Astrocyte of the cerebellum (primary cell): ENCODE measurements around the gene SLC16A2.
"Not testable (repeated sequence)": the region's sequence is repeated elsewhere in the genome, so short reads cannot be mapped to it uniquely, and the experiment has no call there.

Source experiments
- DNase-seq: peaks from one replicate; pipeline ENCODE4 v3.0.0-alpha.2; 2011; ENCODE audit warnings: low read depth
- H3K4me3 ChIP-seq: 2 replicates; pipeline ENCODE4 v1.5.1; 2011; ENCODE audit warnings: mild to moderate bottlenecking, low read depth, low read length, moderate library complexity
- in situ Hi-C: cut with HindIII; loops from 2 replicates; pipeline ENCODE4 v1.10.0; 2017; ENCODE audit warnings: low sequenced_read_pairs
- TF ChIP-seq, protein P1 (sequence below): IDR thresholded peaks from 2 replicates; pipeline ENCODE4 v1.5.1; 2012; ENCODE audit warnings: low read length, low read depth, moderate library complexity, mild to moderate bottlenecking; ENCODE audit errors: missing control alignments

SLC16A2 gene

DNA sequence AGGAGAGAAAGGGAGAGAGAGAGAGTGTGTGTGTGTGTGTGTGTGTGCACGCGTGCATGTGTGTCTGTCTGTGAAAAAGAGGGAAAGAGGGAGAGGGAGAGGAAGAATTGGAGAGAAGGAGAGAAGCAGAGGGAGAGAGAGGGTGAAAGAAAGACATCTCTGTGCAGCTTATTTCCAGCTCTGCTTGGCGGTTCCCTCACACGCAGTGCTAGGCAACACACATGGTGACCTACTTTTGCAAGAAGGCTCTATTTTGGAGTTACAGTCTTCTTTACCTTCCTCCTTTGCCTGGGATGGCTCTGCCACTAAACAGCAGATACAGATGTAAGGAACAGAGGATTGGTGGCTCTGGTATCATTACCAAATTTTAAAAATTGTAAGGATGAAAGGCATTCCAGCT, 40.1 kb downstream of the SLC16A2 start:
- TF ChIP-seq, protein P1, sequence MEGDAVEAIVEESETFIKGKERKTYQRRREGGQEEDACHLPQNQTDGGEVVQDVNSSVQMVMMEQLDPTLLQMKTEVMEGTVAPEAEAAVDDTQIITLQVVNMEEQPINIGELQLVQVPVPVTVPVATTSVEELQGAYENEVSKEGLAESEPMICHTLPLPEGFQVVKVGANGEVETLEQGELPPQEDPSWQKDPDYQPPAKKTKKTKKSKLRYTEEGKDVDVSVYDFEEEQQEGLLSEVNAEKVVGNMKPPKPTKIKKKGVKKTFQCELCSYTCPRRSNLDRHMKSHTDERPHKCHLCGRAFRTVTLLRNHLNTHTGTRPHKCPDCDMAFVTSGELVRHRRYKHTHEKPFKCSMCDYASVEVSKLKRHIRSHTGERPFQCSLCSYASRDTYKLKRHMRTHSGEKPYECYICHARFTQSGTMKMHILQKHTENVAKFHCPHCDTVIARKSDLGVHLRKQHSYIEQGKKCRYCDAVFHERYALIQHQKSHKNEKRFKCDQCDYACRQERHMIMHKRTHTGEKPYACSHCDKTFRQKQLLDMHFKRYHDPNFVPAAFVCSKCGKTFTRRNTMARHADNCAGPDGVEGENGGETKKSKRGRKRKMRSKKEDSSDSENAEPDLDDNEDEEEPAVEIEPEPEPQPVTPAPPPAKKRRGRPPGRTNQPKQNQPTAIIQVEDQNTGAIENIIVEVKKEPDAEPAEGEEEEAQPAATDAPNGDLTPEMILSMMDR, result no peak
- H3K4me3 ChIP-seq, result no peak overlapping the region
- DNase-seq, result no peak
- in situ Hi-C loops, result no loop called here

DNA sequence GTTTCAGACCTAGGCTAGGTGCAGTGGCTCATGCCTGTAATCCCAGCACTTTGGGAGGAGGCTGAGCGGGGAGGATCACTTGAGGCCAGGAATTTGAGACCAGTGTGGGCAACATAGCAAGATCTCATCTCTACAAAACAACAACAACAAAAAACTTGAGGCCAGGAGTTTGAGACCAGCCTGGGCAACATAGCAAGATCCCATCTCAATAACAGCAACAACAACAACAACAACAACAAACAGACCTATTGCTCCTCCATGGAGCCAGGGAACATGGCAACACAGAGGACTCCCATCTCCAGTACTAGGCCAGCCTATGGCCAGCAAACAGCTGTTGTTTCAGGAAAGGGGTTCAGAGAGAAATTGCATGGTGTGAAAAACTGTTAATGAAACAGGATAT, 43.4 kb downstream of the SLC16A2 start:
- TF ChIP-seq, protein P1, result no peak
- DNase-seq, result no peak
- in situ Hi-C loops, result no loop called here
- H3K4me3 ChIP-seq, result no peak overlapping the region

GRCh38 chrX:74465424-74465823, 44.1 kb downstream of the SLC16A2 start:
- TF ChIP-seq, protein P1, result no peak
- in situ Hi-C loops, result no loop called here
- no peak overlapping the region for H3K4me3 ChIP-seq
- no peak for DNase-seq

DNA sequence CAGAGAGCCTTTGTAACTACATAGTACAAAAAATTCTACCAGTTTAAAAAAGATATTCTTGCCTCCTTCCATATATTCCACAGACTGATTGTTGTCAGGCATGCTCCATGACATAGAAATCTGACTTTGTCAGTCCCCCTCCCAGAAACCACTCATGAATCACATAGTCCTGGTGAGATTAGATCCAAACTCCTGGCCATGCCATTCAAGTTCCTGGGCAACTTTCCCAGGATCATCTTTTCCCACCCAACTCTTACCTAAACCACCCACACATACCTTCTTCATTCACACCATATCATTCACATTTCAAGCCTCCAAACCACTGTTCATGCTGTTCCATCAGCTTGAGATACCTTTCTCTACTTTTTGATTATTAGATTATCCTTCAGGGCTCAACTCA, 46.4 kb downstream of the SLC16A2 start:
- in situ Hi-C loops, result no loop called here
- no peak overlapping the region for H3K4me3 ChIP-seq
- TF ChIP-seq, protein P1, result no peak
- no peak for DNase-seq

GRCh38 chrX:74473116-74473515, 51.8 kb downstream of the SLC16A2 start:
- DNase-seq, H3K4me3 ChIP-seq, in situ Hi-C loops: not testable (repeated sequence)

GRCh38 chrX:74490247-74490646, 69.0 kb downstream of the SLC16A2 start:
- H3K4me3 ChIP-seq, result no peak overlapping the region
- DNase-seq, result no peak
- TF ChIP-seq, protein P1, result no peak
- in situ Hi-C loops, result no loop called here

DNA sequence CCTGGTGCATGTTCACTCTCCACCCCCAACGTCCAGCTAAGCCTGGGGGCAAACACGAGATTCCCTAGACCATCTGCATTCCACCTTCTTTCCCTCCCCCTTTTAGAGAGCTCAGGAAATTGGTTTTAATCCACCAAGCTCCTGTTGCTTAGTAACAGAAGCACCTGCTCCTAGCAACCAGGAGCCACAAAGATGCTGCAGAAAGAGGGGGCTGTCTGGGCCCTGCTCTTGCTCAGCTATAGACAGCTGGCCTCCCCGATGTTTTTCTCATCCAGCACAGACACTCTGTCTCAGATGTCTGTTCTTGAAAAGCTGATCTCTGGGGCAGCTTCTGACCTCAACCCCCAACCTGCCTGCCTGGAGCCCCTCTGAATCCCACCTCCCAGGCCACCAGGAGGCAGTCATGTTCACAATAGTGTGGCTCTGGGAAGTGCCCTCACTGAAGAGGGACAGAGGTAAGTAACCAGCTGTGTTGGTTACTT, 71.5 kb downstream of the SLC16A2 start:
- TF ChIP-seq, protein P1, result no peak
- no peak overlapping the region for H3K4me3 ChIP-seq
- no peak for DNase-seq
- in situ Hi-C loops, result no loop called here
